Kidney capillary endothelial cell (primary cell): ENCODE results near the gene CPXCR1.
"Not testable (repeated sequence)": the region's sequence is repeated elsewhere in the genome, so short reads cannot be mapped to it uniquely, and the experiment has no call there.

ENCODE experiments used
- DNase-seq: peaks from one replicate; pipeline ENCODE4 v3.0.0-alpha.2; 2018; ENCODE audit warnings: low spot score

The CPXCR1 gene

DNA sequence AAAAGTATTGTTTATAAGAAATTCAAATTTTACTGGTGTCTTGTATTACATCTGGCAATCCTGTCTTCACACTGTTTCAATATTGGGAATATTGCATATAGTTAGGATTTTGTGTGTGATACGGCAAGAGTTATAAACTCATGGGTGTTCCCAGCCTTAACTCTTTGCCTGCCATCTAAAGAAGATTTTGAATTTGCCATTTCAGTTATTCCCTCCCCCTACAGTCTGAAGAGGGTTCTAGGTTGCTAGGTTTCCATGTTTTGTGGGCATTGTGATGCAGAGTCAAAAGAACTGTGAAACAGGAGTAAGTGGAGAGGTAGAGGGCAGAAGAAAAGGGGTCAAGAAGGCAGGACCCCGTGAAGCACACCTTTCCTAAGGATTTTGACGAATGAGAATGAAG, at the start of gene CPXCR1:
Gene CPXCR1 (plus strand): TSS at position 301 of the 400 bp plus-strand sequence. CDS start 6,190 bp downstream, outside the sequence.
- no peak for DNase-seq

GRCh38 chrX:88735835-88736234, 11.2 kb upstream of the CPXCR1 start:
- DNase-seq = no peak

- DNase-seq = not testable (repeated sequence)
These were observed 810 bp upstream of the CPXCR1 start for GRCh38 chrX:88746215-88746614.

- not testable (repeated sequence) for DNase-seq
These were observed 5.3 kb downstream of the CPXCR1 start for GRCh38 chrX:88752339-88752738.

- no peak for DNase-seq
These were observed 42.8 kb downstream of the CPXCR1 start for GRCh38 chrX:88789825-88790224.
